GM21737 (cell line): ENCODE measurements around the gene NAV2.
"Not testable (repeated sequence)": the region's sequence is repeated elsewhere in the genome, so short reads cannot be mapped to it uniquely, and the experiment has no call there.

Experiments
- ATAC-seq: cut with Tn5 transposase; IDR thresholded peaks from one replicate; pipeline ENCODE4 v1.9.1; 2021; ENCODE audit warnings: mild to moderate bottlenecking, moderate library complexity; ENCODE audit not compliant: unreplicated experiment

Gene NAV2

DNA sequence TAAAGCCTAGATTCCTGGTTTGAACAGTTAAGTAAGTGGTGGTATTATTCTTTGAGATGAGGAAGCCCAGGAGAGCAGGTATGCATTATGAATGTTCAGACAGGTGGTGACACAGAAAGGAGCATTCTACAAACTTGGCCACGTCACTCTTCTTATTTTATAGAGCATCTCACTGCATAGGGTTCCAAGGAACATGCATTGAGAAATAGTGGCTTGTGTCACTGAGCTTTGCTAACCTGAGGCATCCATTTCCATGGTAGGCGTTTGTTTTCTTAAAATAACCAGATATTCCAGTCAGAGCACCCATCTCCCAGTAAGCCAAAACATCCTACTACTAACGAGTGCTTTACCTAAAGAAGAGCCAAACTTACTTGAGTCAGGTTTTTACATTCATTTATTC is 169.7 kb downstream of the NAV2 start:
- no peak for ATAC-seq

DNA sequence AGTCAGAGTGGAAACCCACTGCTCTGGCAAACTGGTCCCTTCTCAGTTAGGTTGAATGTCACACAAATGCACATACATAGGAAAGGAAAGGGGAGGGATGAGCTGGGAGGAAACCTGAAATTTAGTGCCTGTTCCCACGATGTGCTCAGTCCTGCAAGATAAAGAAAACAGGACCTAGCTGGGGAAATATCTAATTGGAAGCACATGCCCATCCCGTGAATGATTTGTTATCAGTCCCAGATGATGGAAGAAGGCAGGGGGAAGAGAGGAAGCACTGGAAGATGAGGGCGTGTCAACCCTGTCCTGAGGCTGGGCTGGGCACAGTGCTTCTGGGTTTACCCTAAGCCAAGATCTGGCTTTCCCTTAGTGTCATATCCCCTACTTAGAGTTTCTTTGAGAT is 173.9 kb downstream of the NAV2 start:
- no peak for ATAC-seq

DNA sequence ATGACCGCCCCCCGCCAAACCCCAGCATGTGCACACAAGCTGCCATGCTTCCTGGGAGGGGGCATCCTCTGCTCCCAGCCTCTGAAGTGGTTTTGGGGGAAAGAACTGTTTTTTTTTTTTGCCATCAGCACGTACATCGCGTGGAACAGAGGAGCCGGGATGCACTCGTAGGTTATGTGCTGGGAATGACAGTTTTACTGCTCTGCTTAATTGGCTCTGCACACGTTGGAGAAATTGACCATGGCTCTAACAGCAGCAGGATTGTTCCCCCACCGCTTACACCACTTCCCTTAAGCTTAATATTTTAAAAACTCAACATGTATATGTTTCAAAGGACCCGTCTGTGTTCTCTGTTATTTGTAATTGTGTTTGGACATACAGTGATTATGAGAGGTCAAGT is 175.2 kb downstream of the NAV2 start:
- ATAC-seq: no peak

DNA sequence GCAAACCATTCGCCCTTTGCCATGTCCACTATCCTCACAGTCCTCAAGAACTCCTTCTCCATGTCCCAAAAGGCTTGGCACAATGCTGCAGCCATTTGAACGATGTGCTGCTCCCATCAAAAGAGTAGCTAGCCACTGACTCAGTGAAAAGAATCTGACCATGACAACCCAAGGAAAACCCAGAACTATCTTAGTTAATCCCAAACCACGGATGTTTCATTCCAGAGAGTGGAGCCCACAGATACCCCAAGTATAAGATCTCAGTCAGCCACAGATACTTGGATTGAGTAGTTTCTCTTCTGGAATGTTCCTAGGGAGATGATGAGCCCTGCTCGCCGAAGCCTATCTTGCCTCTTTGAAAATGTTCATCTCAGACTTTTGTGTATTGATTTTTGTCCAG is 176.9 kb downstream of the NAV2 start:
- ATAC-seq: no peak

DNA sequence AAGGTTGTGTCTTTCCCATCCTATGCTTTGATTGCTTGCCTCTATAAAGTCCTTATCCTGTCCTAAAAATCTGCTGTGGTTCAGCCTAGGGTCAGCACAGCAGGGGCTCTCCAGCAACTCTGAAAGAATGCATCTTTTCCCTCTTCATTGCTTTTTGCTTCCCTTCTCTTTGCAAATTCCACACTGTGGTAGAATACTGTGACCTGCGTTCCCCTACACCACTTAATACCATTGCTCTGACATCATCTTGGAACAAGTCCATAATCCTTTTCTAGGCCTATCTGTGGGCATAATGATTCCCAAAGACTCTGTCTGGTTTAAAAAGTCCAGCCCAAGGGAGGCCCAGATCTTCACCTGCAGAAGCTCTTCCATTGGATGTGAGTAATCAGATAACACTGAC is 177.7 kb downstream of the NAV2 start:
- no peak for ATAC-seq

GRCh38 chr11:19891022-19891421 is 178.4 kb downstream of the NAV2 start:
- no peak for ATAC-seq

DNA sequence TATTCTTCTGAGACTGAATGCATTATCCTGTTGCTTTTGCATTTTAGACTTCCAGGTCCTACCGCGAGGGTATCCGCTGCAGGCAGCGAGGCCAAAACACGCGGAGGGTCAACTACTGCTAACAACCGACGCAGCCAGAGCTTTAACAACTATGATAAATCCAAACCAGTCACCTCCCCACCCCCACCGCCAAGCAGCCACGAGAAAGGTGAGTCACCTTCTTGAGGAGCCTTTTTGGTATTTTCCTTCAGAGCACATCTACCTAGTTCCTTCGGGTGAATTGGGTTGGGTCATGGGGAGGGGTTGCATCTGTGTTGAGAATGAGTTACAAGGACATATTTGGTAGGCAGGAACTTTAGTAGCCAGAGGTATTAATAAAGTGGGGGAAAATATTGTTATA is 179.8 kb downstream of the NAV2 start:
- ATAC-seq: no peak

- no peak for ATAC-seq
Observed at GRCh38 chr11:19892876-19893275, 180.2 kb downstream of the NAV2 start.

- ATAC-seq: no peak
Observed at GRCh38 chr11:19894404-19894803, 181.8 kb downstream of the NAV2 start.

DNA sequence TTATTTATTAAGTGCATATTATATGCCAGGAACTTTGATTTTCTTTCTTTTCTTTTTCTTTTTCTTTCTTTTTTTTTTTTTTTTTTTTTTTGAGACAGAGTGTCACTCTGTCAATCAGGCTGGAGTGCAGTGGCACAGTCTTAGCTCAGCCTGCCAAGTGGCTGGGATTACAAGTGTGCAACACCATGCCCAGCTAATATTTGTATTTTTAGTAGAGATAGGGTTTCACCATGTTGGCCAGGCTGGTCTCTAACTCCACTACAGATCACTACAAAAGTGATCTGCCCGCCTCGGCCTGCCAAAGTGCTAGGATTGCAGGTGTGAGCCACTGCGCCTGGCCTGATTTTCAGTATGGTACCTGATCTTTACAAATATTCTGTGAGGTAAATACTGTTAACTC is 182.4 kb downstream of the NAV2 start:
- ATAC-seq: not testable (repeated sequence)

GRCh38 chr11:19895776-19896175 is 183.1 kb downstream of the NAV2 start:
- no peak for ATAC-seq

DNA sequence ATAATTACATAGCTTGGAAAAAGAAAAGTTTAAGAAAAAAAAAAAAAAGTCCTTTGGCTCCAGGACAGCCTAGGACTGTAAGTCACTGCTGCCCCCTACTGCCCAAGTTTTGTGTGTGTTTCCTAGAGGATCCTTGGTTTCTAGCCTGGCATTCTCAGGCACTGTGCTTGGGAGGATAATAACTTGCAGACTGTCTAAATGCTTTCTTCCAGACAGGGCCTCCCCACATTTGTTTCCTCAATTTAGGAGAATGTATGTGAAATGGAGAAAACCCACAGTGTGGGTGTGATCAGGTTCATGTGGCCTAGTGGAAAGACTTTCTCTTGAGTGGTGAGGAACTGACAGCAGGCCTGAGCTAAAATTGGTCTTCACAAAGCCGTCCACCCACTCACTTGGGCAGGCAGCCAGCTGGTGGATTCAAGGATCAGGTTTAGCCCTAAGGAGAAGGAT is 191.0 kb downstream of the NAV2 start:
- no peak for ATAC-seq

DNA sequence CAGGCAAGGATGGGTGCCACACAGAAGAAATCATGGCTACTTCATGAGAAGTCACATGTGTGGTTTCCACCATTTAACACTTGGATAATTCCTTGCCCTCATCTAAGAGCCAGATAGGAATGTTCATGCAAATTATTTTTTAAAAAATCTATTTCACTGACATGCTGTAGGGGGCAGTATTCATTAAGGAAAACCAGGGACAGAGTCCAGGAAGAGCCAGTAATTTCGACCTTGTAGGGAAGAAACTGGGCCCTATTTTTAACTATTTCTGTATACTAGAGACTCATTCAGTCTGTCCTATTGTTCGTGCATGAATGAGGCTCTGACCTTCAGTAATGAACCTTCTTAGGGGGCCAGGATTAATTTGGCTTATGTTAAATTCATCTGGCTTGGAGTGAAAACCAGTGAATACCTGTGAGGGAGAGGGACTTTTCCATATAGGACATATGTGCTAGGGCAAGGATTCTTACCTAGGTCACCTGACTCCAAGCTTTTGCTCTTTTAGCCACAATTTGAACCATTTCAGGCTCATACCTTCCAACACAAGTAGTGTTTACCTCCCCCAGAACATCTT is 192.7 kb downstream of the NAV2 start:
- ATAC-seq: no peak

- ATAC-seq: no peak
Observed at GRCh38 chr11:19906126-19906525, 193.5 kb downstream of the NAV2 start.

- no peak for ATAC-seq
Observed at GRCh38 chr11:19907008-19907579, 194.5 kb downstream of the NAV2 start.

DNA sequence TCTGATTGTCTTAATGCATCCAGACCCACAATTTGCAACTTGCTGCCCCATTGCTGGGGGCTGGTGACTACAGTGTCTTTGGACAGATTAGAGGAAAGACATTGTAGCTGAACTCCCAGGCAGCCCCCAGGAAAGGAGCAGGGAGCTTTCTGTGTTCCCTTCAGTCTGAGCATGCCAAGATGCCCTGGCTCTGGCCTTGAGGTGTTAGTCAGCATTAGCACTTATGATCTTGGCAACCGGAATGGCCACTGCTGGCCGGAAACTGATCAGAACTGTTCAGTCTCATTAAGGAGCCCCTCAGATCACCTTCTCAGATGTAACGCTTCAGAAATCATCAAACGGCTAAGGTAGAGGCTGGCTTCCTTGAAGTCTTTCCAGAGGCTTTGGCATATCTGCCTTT is 195.2 kb downstream of the NAV2 start:
- no peak for ATAC-seq

DNA sequence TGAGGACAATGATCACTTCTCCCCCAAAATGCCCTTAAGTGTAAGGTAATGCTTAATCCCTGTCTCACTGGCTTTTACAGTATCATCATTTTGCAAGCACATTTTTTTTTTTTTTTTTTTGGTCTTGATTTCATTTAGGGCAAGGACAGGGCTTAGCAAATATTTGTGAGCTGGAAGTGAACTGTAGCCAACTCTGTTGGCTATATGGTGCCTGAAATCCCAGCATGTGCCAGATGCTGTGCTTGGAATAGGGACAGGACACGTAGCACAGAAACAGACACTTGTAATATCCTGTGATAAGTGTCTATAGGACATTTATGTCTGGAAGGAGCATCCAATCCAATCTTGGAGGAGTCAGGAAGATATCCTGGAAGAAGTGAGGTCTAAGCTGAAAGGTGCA is 198.3 kb downstream of the NAV2 start:
- no peak for ATAC-seq

DNA sequence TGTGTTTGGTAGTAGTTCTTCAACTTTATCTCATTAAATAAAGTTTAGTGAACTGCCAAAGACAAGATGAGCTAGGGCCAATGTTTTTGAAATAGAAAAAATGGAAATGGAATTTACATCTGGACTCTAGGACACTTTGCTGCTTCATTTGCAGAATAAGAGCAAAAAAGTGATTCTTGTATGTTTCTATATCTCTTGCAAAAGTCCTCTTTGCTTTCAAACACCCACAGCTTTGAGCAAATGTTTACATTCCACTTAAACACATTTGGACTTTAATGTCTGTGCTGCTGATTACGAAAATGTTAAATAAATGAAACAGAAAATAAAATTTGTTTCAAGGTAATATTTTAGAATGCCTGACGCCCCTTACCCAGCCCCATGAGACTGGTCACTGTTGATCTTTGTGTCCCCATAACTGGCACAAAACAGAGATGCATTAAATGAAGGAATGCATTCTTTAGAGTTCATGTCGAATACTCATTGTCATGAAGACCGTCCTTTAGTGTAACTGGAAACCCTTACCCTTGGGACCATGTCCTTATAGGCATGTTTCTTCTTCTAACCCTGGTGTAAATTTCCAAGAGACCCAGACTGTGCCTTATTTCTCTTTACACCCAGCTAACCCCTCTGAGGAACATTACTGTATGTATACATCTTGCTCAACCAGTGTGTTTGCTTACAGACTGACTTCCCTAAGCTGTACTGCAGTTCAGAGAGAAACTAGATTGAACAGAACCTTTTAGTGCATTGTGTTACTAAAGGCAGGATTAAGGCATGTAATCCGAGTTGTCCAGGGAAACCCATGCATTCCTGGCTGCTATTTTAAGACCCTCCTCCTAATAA is 199.7 kb downstream of the NAV2 start:
- no peak for ATAC-seq

DNA sequence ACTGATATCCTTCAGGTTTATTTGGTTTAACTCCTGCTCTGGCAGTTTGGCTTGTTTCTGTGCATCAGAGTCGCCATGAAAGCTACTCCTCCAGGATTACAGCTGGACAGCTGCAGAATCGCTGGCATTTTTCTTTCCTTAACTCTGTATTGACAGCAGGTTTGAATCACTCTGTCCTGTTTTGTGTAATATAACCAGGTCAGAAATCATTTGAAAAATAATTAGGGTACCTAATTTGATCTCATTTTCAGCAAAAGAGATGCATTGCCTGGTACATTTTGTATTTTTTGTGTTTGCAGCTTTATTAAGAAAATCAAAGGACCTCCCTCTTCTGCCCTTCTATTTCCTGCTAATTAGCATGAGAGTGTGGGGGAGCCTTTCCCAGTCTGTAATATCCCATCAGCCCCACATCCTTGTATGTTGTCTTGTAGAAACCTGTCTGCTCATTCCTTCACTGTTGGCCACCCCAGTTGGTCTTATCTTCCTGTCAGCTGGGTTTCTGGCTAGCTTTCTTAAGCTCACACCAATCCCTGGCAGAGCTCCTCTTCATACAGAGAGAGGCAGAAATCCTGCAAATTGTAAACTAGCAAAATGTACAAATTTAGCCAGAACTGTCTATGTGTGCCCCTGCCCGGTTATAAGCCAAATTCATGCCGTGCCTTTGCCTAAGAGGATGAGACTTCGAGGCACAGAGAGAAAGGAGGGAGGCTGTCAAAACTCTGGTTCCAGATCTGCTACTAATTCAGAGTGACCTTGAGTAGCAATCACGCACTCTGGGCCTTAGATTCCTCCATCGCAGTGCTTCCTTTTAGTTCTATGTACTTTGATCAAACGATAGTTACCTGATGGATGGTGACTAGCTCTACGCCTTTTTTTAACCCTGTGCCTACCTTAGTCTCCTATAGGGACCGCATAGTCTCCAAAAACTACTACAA is 200.6 kb downstream of the NAV2 start:
- no peak for ATAC-seq

DNA sequence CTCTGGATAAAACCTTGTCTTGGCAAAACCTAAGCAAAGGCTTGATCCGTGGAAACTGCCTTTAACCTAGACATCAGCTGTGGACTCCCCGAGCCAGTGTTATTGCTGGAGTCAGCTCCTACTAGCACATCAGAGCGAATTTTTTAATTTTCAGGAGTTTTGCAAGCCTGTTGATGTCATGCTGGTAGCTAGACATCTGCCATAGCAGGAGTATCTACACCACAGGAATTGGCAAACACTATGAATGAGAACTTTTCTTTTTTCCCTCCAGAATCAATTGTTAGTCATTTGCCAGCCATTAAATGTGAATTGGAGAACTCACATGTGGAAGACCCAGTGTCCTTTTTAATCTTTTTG is 201.2 kb downstream of the NAV2 start:
- no peak for ATAC-seq

DNA sequence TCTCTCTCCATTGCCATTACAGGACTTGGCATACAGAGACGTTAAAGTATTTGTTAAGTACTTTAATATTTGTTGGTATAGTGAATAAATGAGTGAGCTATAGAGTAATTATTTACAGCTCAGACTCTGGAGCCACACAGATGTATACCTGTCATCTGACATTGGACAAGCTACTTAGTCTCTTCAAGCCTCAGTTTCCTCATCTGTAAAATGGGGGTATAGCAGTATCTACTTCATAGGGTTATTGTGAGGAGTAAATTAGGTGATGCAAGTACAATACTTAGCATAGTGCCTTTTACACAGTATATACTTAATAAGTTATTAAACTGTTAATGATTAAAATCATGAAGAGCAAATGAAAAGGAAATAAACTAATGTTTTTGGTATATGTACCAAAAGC is 203.2 kb downstream of the NAV2 start:
- no peak for ATAC-seq
